Measurements from ENCODE around the gene BAZ2B.

GRCh38 chr2:159586034-159586433 lies 30.3 kb downstream of the BAZ2B start:
- TF ChIP-seq EZH2 (IDR thresholded peaks at IDR 0.05) (no peak), EZH2phosphoT487 (IDR thresholded peaks at IDR 0.05) (no peak)
- TF ChIP-seq, protein P1, sequence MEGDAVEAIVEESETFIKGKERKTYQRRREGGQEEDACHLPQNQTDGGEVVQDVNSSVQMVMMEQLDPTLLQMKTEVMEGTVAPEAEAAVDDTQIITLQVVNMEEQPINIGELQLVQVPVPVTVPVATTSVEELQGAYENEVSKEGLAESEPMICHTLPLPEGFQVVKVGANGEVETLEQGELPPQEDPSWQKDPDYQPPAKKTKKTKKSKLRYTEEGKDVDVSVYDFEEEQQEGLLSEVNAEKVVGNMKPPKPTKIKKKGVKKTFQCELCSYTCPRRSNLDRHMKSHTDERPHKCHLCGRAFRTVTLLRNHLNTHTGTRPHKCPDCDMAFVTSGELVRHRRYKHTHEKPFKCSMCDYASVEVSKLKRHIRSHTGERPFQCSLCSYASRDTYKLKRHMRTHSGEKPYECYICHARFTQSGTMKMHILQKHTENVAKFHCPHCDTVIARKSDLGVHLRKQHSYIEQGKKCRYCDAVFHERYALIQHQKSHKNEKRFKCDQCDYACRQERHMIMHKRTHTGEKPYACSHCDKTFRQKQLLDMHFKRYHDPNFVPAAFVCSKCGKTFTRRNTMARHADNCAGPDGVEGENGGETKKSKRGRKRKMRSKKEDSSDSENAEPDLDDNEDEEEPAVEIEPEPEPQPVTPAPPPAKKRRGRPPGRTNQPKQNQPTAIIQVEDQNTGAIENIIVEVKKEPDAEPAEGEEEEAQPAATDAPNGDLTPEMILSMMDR (IDR thresholded peaks at IDR 0.05) = no peak
